Endothelial cell of umbilical vein (primary cell): ENCODE measurements around the gene CCSER1. TPM values are rescaled to one million over a fixed set of nuclear protein-coding genes. Genes with fewer than 3 reads are reported as not detected.

Source experiments
- BruUV-seq: library from RNA; stranded (reverse); fragments of 400-500 nt; replicated peaks from 2 replicates; lab custom pipeline; 2021; lab: Mats Ljungman, UMichigan
- CTCF ChIA-PET: fragments of 300-600, 350-600 bp; sonication (Branson Sonifier 250); formaldehyde crosslinking; loops from one replicate; lab custom pipeline; 2021; ENCODE audit warnings: antibody characterized with exemption, inconsistent platforms; lab: Charles Lee
- POLR2A ChIA-PET: fragments of 300-600, 350-600 bp; sonication (Branson Sonifier 250); formaldehyde crosslinking; loops from one replicate; lab custom pipeline; 2021; ENCODE audit warnings: antibody characterized with exemption, inconsistent platforms; lab: Charles Lee
- DNase-seq: peaks from one replicate; pipeline ENCODE4 v3.0.0-alpha.2; 2011; ENCODE audit warnings: low read depth, low spot score
- FAIRE-seq: peaks from 2 replicates; lab custom pipeline; 2011; peaks lifted over from hg19 to GRCh38; lab: Jason Lieb, UNC
- H2AFZ ChIP-seq: 2 replicates; pipeline ENCODE4 v1.6.0; 2012; ENCODE audit warnings: low read depth, low read length, control low read depth, inconsistent platforms
- H3K27ac ChIP-seq: 2 replicates; pipeline ENCODE4 v1.5.1; 2011; ENCODE audit warnings: low read depth, mild to moderate bottlenecking, control low read depth, low read length, moderate library complexity; ENCODE audit not compliant: insufficient read depth
- H3K27me3 ChIP-seq, 2 experiments: 2 replicates each; pipeline versions ENCODE4 v1.6.0 to v1.6.1; 2011; ENCODE audit warnings: low read length in 2 of 2, mixed read lengths in 1 of 2; ENCODE audit not compliant: control insufficient read depth in 2 of 2, insufficient read depth in 2 of 2
- H3K36me3 ChIP-seq, 2 experiments: 2 replicates in 1 of 2; 3 replicates in 1 of 2; pipeline ENCODE4 v1.5.1; 2011; ENCODE audit warnings: low read length in 2 of 2, mild to moderate bottlenecking in 1 of 2, moderate library complexity in 1 of 2; ENCODE audit not compliant: control insufficient read depth in 2 of 2, insufficient read depth in 2 of 2; ENCODE audit errors: extremely low read depth in 1 of 2
- H3K4me1 ChIP-seq: 3 replicates; pipeline ENCODE4 v1.5.1; 2011; ENCODE audit warnings: mild to moderate bottlenecking, low read length; ENCODE audit not compliant: control insufficient read depth, insufficient read depth; ENCODE audit errors: extremely low read depth
- H3K4me2 ChIP-seq: 2 replicates; pipeline ENCODE4 v1.6.1; 2011; ENCODE audit warnings: low read length, control low read depth, mixed read lengths; ENCODE audit not compliant: insufficient read depth
- H3K4me3 ChIP-seq, 3 experiments: fragments of 200-600 bp in 1 of 3; sonication (generic), shearing (Covaris generic) in 1 of 3; replicated peaks in 1 of 3; 2 replicates each; pipeline ENCODE4 v1.5.1; 2011 to 2016; ENCODE audit warnings: control low read depth in 3 of 3, low read length in 3 of 3, mild to moderate bottlenecking in 2 of 3, inconsistent platforms in 1 of 3, low read depth in 1 of 3, moderate library complexity in 1 of 3; ENCODE audit not compliant: insufficient read depth in 1 of 3
- H3K79me2 ChIP-seq: 2 replicates; pipeline ENCODE4 v1.6.0; 2012; ENCODE audit warnings: low read length, inconsistent platforms; ENCODE audit not compliant: control insufficient read depth, insufficient read depth
- H3K9ac ChIP-seq: replicated peaks from 2 replicates; pipeline ENCODE3; 2011; ENCODE audit warnings: low read length, control low read depth; ENCODE audit not compliant: insufficient read depth; ENCODE audit errors: extremely low read depth
- H3K9me1 ChIP-seq: replicated peaks from 3 replicates; pipeline ENCODE4 v1.6.0; 2011; ENCODE audit warnings: mild to moderate bottlenecking, low read length; ENCODE audit not compliant: control insufficient read depth, insufficient read depth; ENCODE audit errors: extremely low read depth
- H3K9me3 ChIP-seq: replicated peaks from 2 replicates; pipeline ENCODE4 v1.5.1; 2012; ENCODE audit warnings: low read length, inconsistent platforms; ENCODE audit not compliant: control insufficient read depth, insufficient read depth
- H4K20me1 ChIP-seq: replicated peaks from 2 replicates; pipeline ENCODE3; 2011; ENCODE audit warnings: mild to moderate bottlenecking, low read length; ENCODE audit not compliant: control insufficient read depth, insufficient read depth; ENCODE audit errors: extremely low read depth
- EZH2 ChIP-seq: IDR thresholded peaks from 2 replicates; pipeline ENCODE4 v1.6.1; 2012; ENCODE audit warnings: borderline replicate concordance, low read depth, mild to moderate bottlenecking, moderate library complexity, low read length, inconsistent platforms; ENCODE audit not compliant: severe bottlenecking
- FOS ChIP-seq: IDR thresholded peaks from 2 replicates; pipeline ENCODE4 v1.6.1; 2011; ENCODE audit warnings: mild to moderate bottlenecking, low read length, moderate library complexity, borderline replicate concordance; ENCODE audit not compliant: insufficient read depth
- GATA2 ChIP-seq: IDR thresholded peaks from 2 replicates; pipeline ENCODE4 v1.7.0; 2011; ENCODE audit warnings: low read depth, mild to moderate bottlenecking, moderate library complexity, mixed read lengths, low read length; ENCODE audit not compliant: insufficient read length, insufficient read depth
- JUN ChIP-seq: IDR thresholded peaks from 2 replicates; pipeline ENCODE4 v1.6.1; 2011; ENCODE audit warnings: borderline replicate concordance, low read depth; ENCODE audit not compliant: insufficient read length, insufficient read depth
- MYC ChIP-seq: IDR thresholded peaks from one replicate; pipeline ENCODE4 v1.6.1; 2011; ENCODE audit warnings: mild to moderate bottlenecking, low read depth, low read length
- POLR2A ChIP-seq: IDR thresholded peaks from 2 replicates; pipeline ENCODE4 v1.6.1; 2012; ENCODE audit warnings: low read depth, mild to moderate bottlenecking, control low read depth, low read length
- POLR2AphosphoS5 ChIP-seq: IDR thresholded peaks from 2 replicates; pipeline ENCODE4 v1.6.1; 2012; ENCODE audit warnings: low read depth, mild to moderate bottlenecking, control low read depth, low read length, moderate library complexity; ENCODE audit not compliant: insufficient read depth
- dilution Hi-C: fragments of 300-500 bp; cut with MboI; formaldehyde crosslinking; loops from one replicate; pipeline ENCODE4 v1.15.0; 2019; ENCODE audit warnings: low sequenced_read_pairs; ENCODE audit not compliant: extremely low pct_ligation_motif_present
- intact Hi-C: fragments of 100-400 bp; cut with micrococcal nuclease; formaldehyde crosslinking; loops from one replicate; pipeline ENCODE4 v1.10.0; 2022
- polyA plus RNA-seq, 4 experiments: library from polyadenylated mRNA; depleted of rRNA in 3 of 4; stranded (reverse) in 3 of 4; unstranded in 1 of 4; fragments of >200 nt; gene quantifications; 2 replicates each; pipeline versions ENCODE4 v1.2.1 to v1.2.3, GENCODE V29; 2011 to 2012; ENCODE audit warnings: missing spikeins in 1 of 4
- total RNA-seq: library from RNA; stranded (reverse); gene quantifications from 2 replicates; pipeline ENCODE4 v1.2.3, GENCODE V29; 2021
- TF ChIP-seq, protein P1 (sequence below), 2 donors: IDR thresholded peaks; 1 replicate in 1 of 2; 2 replicates in 1 of 2; pipeline ENCODE4 v1.5.1; 2011; ENCODE audit warnings: low read length in 2 of 2, mild to moderate bottlenecking in 2 of 2, moderate library complexity in 2 of 2, control low read depth in 1 of 2, inconsistent platforms in 1 of 2, low read depth in 1 of 2; ENCODE audit not compliant: insufficient read depth in 1 of 2; ENCODE audit errors: extremely low read depth in 1 of 2
- TF ChIP-seq, protein P2 (sequence below): IDR thresholded peaks from 2 replicates; pipeline ENCODE4 v1.6.1; 2011; ENCODE audit not compliant: insufficient read depth, insufficient read length

CCSER1 gene
- total and polyA plus RNA-seq, 2 donors (not counting 3 experiments of a cell fraction or from before 2014, with no cell fraction given), result 0.11 to 1.8 TPM

DNA sequence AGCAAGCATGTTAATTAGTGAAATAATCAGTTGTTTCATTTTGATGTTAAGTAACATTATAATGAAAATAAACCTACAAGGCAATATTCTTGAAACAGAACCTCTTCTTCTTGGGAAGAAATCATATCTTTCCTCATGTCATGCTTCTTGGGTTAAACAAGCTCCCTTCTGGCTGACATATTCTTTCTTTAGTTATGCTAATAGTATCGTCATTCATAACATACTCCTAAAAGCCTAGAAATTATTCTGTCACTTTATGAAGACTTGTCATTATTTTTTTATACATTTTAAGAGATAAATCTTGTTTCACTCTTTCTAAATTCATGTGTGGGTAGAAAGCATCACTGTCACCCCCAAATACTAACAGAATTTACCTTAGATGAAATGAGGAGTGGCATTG is 1129.6 kb downstream of the CCSER1 start:
- H3K4me1 ChIP-seq, result no peaks in the 10 kb centered on the region
- CTCF ChIA-PET, result no interaction called here
- H3K4me2 ChIP-seq, result no peak overlapping the region
- H2AFZ ChIP-seq, result no peak overlapping the region
- DNase-seq (no peak), FAIRE-seq (no peak)
- no peak overlapping the region for H3K4me3 ChIP-seq
- intact Hi-C loops (no loop called here), dilution Hi-C loops (no loop called here)
- H3K79me2 ChIP-seq, result no peaks in the 10 kb centered on the region
- no TSS peak for BruUV-seq
- no peaks in the 10 kb centered on the region for H3K36me3 ChIP-seq
- no peaks in the 10 kb centered on the region for H3K9me3 ChIP-seq
- H3K27ac ChIP-seq, result no peak overlapping the region
- no peaks in the 10 kb centered on the region for H3K9me1 ChIP-seq
- POLR2A ChIA-PET, result no interaction called here
- no peak overlapping the region for H3K9ac ChIP-seq
- no peak for TF ChIP-seq FOS
- no peak for TF ChIP-seq EZH2
- no peak for TF ChIP-seq GATA2
- TF ChIP-seq, protein P1, sequence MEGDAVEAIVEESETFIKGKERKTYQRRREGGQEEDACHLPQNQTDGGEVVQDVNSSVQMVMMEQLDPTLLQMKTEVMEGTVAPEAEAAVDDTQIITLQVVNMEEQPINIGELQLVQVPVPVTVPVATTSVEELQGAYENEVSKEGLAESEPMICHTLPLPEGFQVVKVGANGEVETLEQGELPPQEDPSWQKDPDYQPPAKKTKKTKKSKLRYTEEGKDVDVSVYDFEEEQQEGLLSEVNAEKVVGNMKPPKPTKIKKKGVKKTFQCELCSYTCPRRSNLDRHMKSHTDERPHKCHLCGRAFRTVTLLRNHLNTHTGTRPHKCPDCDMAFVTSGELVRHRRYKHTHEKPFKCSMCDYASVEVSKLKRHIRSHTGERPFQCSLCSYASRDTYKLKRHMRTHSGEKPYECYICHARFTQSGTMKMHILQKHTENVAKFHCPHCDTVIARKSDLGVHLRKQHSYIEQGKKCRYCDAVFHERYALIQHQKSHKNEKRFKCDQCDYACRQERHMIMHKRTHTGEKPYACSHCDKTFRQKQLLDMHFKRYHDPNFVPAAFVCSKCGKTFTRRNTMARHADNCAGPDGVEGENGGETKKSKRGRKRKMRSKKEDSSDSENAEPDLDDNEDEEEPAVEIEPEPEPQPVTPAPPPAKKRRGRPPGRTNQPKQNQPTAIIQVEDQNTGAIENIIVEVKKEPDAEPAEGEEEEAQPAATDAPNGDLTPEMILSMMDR (IDR thresholded peaks at IDR 0.05; ENCODE audit: extremely low read depth in 1 of 2, insufficient read depth in 1 of 2, low read depth in 1 of 2, low read length in 2 of 2), result no peak
- no peak for TF ChIP-seq POLR2AphosphoS5
- TF ChIP-seq MYC, result no peak
- TF ChIP-seq, protein P2, sequence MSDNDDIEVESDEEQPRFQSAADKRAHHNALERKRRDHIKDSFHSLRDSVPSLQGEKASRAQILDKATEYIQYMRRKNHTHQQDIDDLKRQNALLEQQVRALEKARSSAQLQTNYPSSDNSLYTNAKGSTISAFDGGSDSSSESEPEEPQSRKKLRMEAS, result no peak
- no peak for TF ChIP-seq POLR2A
- no peak for TF ChIP-seq JUN
- no peaks in the 10 kb centered on the region for H4K20me1 ChIP-seq
- H3K27me3 ChIP-seq, result no peaks in the 10 kb centered on the region
